HG02759 (cell line): Measurements from ENCODE around the gene KCNC1.

Experiments used
- ATAC-seq: cut with Tn5 transposase; IDR thresholded peaks from one replicate; pipeline ENCODE4 v1.9.1; 2021; ENCODE audit warnings: mild to moderate bottlenecking, moderate library complexity; ENCODE audit not compliant: unreplicated experiment

The KCNC1 gene

DNA sequence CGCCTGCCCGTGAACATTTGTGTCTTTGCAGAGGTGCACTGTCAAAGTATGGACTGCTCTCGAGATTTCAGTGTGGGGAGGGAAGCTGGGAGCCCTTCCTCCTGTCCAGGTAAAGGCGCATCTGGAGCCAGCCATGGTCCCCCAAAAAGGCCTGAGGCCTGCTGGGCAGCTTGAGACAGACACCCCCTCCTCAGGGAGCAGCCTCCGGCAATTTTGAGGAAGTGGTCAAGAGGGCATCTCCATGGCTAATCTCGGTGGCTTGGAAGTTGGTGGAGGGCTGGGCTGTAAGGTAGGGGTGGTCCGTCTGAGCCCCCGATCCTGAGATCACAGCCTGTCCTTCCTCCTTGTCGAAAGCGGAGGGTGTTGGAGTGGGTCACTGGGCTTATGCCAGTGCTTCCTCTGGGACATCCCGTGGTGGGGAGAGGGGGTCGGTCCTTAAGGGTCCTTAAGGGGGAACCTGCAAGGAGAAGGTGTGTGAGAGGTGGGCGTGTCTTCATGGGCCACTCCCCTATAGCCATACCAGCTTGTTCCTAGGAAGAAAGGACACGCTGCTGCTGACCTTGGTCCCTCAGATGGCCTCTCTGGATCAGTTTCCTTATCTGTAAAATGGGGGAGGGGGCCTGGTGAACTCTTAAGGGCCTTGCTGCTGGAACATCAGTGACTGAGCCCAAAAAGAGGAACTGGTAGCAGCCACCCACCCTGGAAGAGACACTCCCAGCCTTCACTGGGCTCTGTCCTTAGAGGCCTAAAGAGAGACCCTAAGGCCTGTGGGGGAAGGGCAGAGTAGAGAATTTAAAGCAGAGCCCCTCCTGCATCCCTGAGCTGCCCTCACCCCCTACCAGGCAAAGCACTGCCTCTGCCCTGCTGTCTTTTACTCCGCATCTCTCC is 2.6 kb downstream of the KCNC1 start:
- no peak for ATAC-seq

DNA sequence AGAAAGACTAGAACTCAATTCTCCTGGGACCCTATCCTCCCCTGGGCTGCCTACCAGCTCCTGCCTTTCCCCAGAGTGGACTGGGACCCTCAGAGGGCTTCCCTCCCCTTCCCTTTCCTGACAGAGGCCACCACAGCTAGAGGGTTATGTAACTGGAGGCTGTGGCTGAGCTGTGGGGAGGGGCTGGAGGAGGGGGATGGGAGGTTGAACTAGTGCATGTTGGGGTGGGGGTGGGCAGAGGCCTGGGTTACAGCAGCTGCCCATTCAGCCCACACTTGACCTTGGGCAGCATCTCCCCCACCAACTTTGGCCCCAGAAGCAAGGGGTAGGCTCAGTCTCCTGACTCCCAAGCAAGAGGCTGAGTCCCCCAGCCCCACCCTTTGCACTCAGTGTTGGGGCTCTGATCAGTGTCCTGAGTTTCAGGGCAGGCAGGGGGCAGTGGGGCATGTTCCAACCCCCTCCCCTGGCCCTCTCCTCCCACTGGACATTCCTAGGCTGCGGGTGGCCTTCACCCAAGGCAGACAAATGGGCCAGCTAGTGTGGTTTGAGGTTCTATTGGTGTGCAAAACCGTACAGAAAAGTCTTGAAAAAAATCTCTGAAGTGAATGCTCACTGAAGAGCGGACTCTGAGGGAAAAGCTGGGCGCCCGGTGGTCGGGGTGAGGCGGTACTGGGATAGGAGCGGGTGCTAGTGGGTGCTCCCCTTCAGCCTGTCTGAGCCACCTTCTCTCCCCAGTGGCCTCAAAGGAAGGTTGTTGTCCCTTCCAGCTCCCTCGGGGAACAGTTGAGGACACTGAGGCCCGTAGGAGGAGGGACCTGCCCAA is 3.8 kb downstream of the KCNC1 start:
- ATAC-seq: no peak

DNA sequence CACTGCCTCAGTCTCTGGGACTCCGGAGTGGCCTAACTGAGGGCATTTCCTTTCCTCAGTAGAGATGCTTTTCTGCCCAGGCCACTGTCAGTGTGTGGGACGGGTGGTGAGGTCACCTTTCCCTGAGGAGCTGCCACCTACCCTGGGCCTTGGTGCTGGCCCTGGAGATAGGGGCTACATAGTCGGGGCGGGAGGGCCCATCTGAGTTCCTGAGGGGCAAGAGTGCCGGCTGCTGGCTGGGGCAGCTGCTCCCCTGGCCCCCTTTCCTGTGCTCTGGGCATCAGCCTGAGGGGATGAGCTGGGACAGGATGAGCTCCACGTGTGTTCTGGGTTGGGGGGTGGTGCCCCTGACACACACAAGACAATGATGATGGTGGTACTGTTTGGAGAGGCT is 5.4 kb downstream of the KCNC1 start:
- no peak for ATAC-seq

DNA sequence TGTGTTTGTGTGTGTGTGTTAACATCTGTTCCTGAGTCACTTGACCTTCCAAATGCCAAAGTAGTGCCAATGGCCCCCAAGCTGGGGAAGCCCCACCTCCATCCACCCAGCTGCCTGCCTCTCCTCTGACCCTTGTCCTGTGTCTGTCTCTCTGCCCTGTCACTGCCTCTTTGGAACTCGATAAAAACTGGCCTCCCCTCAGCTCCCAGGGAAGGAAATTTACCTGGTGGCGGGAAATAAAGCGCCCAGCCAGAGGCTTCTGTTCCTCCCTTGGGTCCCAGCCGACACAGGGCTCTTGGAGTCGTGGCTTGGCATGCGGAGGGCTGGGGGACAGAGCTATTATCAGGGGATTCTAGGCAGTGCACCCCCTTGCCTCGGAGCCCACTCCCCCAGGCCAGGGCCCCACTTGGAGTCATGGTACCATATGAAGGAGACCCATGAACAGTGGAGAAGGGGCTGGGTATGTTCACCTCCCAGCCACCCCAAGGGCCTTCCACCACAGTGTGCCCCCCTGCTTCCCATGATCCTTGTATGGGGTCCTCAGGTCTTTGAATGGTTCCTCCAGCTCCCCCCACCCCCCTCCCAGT is 6.2 kb downstream of the KCNC1 start:
- no peak for ATAC-seq

DNA sequence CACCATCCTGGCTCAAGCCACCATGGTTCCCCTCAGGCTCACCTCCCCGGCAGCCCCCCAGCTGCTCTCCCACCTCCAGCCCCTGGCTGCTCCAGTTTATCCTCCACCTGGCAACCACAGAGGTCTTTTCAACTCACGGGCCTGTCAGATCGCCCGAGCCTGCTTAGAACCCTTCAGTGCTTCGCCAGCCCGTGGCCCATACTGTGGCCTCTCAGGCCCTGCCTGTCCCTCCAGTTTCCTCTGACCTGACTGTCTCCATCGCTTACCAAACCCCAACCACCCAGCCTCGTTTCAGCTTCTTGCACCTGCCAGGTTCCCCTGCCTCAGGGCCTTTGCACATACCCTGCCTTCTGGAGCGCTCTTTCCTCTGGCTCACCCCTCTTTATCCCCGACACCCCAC is 6.9 kb downstream of the KCNC1 start:
- no peak for ATAC-seq

DNA sequence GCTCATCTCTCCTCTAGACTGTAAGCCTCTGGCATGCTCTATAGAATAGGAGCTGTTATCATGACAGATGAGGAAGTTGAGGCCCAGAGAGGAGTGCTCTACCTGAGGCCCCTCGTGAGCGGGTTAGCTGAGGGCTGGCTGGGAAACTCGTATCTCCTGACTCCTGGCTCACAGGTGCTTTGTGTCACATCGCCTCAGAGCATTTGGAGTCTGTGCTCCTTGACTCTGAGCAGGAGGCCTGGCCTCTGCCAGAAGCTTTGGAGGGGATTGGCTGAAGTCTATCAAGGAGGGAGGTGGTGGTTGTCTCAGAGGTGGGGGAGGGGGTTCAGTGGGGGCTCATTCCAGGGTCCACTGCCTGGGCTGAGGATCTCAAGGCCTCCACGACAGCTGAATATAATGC is 7.4 kb downstream of the KCNC1 start:
- no peak for ATAC-seq

DNA sequence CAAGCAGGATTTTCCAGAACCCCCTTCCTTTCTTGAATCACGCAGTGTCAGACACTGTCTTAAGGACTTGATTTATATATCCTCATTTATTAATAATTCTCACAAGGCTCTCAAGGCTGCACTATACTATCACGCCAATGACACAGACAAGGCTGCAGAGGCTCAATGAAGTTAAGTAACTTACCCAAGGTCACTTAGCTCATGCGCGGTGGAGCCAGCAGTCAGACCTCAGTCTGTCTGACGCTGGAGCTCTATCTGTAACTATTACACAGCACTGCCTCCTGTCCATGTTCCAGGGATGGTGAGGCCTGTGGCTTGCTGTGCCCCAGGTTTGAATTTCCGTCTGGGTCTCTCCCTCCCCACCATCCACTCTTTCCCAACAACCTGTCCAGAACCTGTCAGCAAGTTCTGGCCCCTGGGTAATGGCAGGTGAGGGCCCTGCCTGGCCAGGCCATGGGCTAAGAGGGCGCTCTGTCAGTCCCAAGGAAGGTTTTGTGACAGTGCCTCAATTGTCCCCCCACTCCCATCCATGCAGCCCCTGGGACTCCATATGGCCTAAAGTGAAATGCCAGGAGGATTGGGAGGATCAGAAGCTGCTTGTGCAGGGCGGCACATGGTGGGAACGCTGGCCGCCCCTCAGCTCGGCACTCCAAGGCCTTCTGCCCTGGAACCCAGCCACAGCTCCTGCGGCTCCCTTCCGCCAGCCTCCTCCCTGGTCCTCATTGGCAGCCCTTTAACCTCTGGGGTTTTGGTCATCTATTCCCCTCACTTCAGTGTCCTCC is 8.6 kb downstream of the KCNC1 start:
- no peak for ATAC-seq

DNA sequence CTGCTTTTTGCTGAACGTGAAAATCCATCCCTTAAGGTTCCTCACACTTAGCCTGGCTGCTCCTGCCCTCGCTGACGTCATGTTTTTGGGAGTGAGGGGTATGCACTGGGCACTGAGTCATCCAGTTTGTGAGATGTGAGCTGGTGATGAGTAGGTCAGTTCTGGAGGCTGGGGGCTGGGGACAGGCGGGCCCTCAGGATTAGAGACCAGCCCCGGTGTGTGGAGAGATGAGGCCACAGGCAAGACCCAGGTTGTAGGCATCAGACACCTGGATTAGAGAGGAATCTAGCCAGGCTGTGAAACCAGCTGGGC is 9.2 kb downstream of the KCNC1 start:
- ATAC-seq: no peak

DNA sequence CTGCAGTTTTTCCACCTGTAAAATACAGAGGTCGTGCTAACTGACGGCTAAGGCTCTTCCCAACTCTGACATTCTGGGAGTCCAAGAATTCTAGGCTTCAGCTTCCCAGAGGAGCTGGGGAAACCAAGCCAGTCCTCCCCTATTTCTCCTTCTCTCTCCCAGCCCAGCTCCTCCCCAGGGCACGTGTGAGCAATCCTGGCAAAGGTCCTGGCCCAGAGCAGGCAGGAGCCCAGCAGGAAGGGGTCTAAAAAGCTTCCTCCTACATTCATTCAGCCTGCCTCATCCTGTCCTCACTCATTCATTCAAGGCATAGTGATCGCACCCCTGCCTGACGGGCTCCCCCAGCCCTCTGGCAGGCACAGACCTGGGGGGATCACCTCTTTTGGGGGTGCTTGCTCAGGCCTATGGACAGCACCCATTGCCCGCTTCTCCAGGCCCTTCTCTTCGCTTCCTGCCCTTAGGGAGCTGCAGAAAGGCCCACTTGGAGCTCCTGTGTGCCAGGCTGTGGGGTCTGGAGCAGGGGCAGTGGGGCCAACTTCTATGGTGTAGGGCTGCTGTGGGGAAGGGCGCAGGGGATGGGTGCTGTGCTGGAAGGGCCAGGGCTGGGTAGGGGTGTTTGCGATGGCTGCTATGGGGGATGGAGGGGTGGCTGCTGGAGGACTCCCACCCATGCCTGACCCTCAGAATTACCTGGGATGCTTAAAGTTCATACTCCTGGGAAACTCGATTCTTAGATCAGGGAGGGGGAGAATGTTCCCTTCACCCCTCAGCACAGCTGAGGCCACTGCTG is 9.8 kb downstream of the KCNC1 start:
- no peak for ATAC-seq

DNA sequence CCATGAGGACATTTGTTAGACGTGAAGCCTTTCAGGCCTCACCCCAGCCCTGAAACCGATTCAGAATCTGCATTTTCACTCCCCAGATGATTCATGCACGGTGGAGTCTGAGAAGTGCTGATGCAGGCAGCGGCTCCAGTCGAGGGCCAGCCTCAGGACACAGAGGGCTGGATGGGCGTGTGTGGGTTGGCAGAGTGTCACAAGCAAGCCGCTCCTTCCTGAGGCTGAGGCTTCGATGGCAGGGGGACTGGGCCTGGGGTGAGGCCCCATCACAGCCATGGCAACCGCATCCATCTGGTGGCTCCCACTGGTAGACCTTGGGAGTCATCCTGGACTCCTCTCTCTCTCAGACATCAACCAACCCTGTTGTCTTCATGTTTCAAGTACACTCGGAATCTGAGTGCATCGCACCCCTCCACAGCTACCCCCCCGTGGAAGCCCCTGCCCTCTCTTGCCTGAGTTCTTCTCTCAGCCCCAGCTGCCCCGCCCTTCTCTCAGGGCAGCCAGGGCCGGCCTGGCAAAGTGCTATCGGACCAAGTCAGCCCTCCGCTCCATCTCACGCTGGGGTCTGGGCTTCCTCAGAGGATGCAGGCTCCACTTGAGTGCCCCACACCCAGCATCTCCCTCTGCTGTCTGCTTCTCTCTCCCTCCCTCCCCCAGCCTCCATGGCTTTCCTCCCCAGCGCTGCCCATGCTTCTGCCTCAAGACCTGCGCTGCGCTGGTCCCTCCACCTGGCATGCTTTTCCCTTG is 10.6 kb downstream of the KCNC1 start:
- ATAC-seq: no peak

DNA sequence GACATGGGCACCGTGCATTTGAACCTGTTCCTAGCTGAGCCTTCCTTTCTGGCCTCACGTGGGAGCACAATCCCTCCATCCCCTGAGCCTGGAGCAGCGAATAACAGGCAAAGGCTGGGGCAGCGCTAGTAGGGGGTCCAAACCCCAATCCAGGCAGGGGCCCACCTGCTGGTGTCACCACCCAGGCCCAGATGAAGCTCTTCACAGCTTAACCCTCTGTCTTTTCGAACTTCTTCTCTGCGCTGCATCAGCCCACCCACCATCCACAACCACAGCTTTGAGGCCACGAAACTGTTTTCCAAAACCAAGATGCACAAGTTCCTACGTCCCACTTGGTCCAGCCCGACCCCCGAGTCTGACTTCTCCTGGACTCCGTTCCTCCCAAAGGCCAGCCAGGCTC is 11.5 kb downstream of the KCNC1 start:
- no peak for ATAC-seq

DNA sequence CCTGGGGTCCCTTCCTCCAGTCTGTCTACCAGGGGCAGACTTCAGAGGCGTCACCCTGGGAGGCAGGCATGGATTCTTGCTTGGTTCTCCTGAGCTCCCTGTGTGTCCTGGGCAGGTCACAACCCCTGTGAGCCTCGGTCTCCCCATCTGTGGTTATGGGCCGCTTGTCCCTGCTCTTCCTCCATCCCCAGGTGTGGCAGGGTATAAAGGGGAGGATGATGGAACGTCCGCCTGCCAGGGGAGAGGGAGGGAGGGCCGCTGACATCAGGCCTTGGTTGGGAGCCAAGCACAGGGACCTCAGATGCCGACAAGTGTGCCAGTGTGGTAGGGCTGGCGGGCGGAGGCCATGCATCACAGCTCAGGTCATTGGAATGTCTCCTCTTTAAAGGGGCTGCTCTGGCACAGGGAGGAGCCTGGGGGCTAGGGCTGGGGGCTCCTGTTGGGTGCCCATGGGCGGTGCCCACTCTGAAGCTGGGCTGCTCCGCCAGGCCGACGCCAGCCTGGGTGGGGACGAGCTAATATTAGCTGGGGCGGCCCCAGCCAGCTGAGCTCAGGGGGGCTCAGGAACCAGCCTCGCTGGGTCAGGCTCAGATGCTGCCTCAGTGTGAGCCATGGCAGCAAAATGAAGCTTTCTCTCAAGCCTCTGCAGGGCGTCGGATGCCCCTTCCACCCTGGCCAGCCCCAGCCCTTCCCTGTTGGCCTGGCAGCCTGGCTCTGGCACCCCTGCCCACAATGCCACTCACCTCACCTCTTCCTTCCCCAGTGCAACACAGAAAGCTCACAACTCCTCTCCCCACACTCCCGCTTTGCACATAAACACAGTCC is 12.8 kb downstream of the KCNC1 start:
- ATAC-seq: no peak

DNA sequence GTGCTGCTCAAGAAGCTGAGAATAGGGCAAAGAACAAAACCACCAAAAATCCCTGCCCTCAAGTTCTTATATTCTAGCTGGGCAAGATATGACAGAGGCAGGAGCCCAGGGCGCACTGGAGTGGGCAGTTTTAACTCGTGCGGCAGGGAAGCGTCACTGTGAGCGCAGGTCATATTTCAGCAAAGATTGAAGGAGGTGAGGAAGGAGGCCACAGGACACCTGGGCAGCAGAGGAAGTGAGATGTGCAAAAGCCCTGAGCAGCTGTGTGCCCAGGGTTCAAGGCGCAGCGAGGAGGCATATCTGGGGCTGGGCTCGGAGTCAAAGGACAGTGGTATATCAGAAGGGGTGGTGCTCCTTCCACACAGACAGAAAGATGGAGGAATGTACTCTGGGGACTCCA is 13.5 kb downstream of the KCNC1 start:
- no peak for ATAC-seq

DNA sequence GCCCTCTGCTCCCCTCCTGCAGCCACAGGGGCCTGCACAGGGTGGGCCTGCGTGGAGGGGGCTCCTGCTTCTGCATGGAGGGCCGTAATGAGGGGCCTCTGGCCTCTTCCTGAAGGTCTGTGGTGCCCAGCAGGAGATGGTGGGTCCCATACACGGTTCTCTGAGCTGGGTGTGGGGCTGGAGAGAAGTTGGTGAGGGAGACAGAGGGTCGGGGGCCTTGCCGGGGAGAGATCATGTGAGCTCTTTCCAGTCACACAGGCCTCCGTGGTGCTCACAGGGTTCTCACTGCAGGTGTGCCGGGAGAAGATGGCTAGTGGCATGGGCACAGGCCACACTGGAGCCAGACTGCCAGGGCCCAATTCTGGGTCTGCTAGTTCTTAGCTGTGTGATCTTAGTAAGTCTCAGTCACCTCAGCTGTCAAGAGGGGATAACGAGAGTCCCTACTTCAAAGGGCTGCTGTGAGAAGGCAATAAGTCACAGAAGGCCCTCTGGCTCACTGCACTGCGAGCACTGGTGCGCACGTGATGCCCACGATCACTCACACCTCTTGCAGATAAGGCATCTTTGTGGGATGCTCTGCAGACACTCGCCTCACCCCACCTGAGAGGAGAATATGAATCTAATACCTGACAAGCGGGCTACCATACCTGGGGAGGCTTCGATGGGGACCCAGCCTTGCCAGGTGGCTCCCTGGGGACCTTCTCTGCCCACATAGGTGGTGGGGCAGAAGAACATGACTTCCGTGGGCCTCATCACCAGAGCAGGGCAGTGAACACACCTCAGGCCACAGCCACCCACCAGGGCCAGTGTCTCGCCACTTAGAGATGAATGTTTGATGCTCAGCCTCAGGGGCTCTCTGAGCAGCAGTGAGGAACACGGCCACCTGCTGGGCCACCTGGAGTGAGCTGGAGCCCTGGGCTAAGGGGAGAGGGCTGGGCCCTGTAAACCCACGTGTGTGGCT is 14.5 kb downstream of the KCNC1 start:
- ATAC-seq: no peak

DNA sequence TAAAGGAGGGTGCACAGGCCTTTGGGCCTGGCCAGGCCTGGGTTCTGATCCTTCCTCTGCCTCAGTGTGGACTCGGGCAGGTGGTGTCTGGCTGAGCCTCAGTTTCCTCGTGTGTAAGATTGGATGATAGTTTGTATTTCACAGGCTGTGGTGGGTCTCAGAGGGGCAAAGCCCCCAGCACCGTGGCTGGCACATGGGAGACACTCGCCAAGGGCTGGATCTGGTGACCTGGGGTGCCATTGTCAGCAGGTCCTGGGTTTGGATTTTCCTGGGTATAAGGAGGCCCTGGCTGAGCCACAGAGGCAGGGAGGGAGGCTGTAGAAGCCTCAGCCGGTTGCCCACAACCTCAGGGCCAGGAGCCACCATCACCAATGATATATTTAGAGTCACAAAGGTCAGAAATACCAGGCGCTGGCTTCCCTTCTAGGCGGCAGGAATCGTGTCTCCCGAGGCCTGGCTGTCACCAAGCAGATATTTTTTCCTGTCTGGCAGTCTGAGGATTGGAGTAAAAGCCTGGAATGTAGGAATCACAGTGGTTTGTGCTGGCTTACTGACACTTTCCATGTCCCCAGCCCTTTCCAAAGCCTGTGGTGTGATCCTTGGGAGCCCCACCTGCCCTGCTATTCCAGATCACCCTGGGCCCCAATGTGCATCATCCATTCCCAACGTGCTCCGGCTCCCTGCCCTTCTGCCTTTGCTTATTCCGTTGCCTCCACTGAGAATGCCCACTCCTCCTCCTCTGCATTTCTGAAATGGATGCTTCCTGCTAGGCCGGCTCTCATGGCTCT is 15.6 kb downstream of the KCNC1 start:
- no peak for ATAC-seq

DNA sequence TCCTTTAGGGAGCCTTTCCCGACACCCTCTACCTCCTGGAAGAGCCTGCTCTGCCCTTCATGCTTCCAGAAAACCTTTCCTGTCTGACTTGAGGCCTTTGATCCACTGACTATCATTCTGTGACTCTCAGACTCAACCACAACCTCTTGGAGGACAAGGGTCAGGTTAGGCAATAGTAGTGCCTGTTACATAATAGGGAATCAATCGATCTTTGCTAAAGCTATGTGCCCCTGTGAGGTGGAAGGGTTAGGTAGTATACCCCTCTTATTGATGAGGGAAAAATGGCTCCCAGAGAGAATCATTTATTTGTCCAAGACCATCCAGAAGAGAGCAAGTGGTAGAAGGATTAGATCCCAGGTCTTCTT is 16.2 kb downstream of the KCNC1 start:
- no peak for ATAC-seq

DNA sequence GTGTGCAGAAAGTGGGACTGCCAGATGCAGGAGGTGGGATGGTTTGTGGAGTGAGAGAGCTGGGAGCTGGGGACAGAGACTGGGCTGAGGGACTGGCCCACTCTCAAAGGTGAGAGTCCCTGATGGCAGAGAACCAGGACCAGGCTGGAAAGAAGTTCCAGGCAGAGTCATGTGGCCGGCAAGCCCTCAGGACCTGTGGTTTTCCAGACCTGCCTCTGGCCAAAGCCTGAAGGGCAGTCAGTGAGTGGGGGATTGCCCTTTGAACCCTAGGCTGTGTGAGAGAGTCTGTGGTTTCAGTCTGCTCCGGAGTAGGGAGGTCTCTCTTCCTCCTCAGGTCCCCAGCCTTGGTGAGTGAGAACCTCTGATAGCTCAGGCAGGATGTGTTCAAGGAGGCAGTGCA is 17.0 kb downstream of the KCNC1 start:
- ATAC-seq: no peak
